Stimulated activated CD8-positive, alpha-beta memory T cell treated with anti-CD3 and anti-CD28 coated beads, Interleukin-4, amount 100 ng/mL, for 1 hour (primary cell): Measurements from ENCODE around the gene FPR2.
"Not testable (repeated sequence)": the region's sequence is repeated elsewhere in the genome, so short reads cannot be mapped to it uniquely, and the experiment has no call there.

Source experiments
- DNase-seq, 2 donors: peaks; one replicate each; pipeline ENCODE4 v3.0.0-alpha.2; 2020; ENCODE audit warnings: low read depth in 2 of 2, low spot score in 1 of 2

Gene FPR2

DNA sequence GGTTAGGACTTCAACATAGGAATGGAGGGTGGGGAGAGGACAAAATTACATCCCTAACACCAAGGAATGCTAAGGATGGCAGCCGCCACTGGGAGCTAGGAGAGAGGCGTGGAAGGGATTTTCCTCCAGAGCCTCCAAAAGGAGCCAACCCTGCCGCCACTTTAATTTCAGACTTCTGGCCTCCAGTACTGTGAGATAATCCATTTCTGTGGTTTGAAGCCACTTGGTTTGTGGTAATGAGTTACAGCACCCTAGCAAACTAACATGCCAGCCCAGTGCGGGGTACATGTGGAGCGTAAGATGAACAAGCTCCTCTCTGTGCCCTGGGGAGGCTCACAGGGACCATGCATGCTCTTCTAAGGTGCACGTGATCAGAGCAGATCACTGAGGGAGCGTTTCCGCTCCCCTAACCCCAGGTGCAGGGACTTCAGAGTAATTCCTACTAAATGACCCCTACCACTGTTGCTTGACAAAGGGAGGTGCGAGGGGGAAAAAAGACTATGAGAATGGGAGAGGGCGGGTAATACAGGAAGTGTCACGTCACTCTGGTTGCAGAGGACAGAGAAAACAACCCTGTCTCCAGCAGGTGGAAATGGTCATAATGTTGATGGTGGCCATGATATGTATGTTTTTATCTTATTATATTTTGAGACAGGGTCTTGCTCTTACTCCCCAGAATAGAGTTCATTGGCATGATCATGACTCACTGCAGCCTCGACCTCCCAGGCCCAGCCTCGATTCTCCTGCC lies 21.3 kb upstream of the FPR2 start:
- DNase-seq = no peak

DNA sequence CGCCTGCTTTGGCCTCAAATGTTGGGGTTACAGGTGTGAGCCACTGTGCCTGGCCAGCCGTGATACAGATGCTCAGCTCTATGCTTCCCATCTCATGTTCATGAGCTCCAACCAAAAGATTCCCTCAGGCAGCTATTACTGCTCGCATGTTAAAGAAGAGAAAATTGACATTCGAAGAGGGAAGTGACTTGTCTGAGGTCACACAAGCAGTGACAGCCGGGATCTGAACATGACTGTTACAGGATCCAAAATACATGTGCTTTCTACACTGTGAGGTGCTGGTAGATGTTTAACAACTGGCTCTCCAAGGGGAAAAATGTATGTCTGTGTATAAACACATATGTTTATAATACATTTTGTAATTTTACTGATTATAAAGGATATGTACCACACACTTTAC lies 20.6 kb upstream of the FPR2 start:
- DNase-seq = no peak

DNA sequence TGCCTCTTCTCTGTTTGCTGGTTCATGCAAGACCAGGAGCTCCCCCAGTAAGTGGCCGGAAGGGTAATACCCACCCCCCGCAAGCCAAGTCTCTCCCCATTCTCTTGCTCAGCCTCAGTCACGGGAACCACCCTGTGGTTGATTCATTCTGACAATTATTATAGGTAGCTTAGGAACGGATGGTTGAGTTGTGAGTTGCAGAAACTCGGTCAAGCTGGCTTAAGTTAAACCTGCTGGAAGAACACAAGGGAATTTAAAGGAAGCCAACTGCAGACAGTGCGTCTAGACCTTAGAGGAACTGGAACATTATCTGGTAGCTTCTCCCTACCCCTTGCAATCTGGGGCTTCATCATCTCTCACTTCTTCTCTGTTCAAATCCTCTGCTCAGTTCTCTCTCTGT lies 18.2 kb upstream of the FPR2 start:
- no peak for DNase-seq

DNA sequence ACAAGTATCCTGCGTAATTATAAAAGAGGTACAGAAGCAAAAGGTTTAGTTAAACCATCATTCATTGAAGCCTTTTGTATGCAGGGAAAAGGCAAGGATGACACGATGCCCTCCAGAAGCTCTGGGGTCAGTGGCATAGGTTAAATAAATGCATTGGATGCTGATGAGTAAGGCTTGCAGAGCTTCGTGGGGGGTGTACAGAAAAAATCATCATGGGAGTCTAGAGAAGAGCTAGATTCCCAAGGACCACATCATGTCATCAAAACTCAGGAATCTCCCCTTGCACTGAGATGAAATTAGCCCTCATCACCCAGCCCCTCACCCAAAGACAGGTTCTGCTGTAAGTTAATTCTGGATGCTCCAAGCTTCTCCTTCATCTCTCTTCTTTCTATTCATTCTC lies 17.6 kb upstream of the FPR2 start:
- no peak for DNase-seq

DNA sequence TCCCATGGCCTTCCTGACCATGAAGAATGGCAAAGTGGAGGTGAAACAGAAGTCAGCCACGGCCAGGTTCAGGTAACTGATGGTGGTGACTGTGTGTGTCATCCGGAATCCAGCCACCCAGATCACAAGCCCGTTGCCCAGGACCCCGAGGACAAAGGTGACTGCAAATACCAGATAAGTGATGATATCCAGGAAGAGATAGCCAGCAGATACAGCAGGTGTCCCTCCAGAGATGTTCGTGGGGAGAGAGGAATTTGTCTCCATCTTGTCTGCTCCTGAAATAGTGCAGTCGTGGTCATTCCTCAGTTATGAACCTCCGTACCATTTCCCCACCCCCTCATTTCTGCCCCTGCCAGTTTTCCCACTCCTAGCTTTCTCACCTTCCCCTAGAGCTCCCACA lies 14.2 kb upstream of the FPR2 start:
- DNase-seq = no peak

DNA sequence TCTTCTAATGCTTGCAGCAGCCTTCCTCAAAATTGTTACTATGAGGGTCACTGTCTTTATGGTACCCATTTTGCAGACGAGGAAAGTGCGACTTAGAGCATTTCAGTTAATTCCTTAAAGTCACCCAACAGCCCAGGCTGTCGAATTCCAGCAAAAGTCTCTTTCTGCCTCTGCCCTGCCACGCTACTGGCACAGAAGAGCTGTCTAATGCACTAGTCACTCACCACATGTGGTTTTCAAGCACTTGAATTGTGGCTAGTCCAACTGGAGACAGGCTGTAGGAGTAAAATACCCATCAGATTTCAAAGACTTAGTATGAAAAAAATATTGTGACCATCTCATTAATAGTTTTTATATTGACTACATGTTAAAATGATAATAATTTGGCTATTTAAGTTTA lies 11.0 kb upstream of the FPR2 start:
- DNase-seq = no peak

DNA sequence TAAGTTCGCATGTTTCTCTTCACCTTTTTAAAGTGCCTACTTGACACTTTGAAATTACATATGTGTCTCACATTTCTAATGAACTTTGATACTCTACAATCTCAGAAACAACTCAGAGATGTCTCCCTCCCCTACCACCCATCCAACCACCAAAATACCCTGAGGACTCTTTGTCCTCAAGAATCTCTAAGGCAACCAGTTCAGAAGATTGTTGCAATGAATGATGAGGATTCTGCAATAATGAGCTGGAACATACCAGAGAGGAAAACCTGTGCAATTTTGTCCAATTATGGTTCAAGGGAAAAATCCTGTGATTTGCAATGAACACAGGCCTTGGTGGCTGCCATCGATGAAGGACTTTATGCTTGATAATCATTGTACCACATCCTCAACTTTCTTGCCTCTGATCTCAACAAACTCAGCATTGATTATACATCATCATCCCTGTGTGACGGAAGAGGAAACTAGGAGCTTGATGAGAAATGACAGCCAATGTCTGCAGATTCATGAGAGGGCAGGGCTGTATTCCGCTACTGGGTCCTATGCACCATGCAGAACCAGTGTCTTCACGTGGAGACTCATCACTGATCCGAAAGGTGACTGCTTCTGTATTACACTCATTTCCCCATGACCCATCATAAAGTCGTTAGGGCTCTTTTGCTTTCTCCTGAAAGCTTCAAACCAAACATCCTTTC lies 10.4 kb upstream of the FPR2 start:
- no peak for DNase-seq

DNA sequence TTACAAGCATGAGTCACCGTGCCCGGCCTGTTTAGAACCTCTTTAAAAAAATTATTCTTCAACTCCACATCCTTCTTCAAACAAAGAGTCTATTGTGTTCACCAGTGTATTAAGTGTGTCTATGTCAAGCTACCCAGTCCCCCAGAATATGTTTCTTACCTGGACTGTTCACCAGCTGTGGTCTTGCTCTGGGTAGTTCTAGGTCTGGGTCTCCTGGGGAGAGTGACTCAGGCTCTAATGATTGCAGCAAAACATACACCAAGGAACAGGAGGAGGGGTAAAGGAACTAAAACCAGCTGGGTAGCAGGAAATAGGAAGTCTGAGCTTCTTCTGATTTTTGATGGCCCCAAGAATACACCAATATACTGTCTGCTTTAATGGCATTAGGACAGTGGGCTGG lies 9.3 kb upstream of the FPR2 start, which contains the start of gene FPR1:
TSS of gene FPR1 (minus strand) at position 224 of the 400 bp plus-strand sequence. CDS start 4,884 bp downstream, outside the sequence.
- DNase-seq = no peak

DNA sequence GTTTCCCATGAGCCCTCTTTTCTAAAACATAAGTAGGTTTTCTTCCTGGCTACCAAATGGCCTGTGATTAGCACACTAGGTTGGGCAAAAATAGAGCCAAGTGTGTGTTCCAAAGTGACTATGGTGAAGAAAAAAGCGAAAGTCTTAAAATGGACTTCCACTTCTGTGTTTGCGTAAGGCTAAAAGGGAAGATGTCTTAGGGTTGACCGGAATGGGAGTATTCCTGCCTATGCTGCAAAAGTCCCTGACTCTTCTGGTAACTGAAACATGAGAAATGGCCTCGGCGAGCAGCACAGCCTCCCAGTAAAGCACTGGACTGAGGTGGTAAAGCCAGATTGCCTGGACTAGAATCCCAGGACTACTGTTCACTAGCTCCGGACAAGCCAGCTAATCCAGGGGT lies 6.9 kb upstream of the FPR2 start:
- DNase-seq = no peak

DNA sequence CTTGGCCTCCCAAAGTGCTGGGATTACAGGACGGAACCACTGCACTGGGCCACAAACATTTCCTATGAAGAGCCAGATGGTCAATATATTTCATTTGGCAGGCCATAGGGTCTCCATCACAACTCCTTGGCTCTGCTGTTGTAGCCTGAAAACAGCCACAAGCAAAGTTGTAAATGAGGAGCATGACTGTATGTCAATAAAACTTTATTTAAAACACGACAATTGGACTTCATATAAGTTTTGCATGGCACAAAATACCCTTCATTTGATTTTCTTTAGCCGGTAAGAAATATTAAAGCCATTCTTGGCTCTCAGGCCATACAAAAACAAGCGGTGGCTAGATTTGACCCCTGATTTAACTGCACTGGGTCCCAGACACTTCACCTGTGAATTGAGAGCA lies 6.2 kb upstream of the FPR2 start:
- DNase-seq = no peak

DNA sequence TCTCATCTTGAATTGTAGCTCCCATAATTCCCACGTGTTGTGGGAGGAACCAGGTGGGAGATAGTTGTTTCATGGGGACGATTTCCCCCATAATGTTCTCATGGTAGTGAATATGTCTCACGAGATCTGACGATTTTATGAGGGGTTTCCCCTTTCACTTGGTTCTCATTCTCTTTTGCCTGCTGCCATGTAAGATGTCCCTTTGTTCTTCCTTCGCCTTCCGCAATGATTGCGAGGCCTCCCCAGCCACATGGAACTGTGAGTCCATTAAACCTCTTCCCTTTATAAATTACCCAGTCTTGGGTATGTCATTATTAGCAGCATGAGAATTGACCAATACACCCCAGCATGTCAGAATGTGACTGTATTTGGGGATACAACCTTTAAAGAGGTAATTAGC lies 5.4 kb upstream of the FPR2 start:
- DNase-seq = no peak

DNA sequence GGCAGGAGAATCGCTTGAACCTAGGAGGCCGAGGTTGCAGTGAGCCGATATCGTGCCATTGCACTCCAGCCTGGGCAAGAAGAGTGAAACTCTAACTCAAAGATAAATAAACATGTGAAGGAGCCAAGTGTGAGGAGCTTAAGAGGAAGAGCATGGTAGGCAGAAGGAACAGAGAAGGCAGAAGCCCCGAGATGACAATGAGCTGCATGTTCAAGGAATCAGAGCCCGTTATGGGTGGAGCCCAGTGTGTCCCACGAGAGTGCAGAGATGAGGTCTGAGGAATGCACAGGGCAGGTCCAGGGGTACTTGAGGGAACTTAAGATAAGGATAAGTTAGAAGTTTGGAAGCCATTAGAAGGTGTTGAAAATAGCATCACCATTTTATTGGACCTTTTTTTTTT lies 716 bp downstream of the FPR2 start:
- DNase-seq = no peak

DNA sequence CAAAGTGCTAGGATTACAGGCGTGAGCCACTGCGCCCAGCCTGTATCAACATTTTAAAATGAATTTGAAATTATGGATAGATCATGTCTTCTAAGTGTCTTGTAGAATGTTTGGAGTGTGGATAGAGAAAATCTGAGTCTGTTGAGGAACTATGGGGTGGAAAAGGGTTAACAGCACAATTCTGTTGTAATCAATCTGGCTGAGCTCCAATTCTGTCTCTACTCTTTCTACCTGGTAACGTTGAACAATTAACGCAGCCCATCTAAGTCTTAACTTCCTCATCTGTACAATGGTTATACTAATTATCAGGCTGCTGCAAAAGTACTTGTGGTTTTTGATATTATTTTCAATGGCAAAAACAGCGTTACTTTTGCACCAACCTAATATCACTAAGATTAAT lies 4.1 kb downstream of the FPR2 start:
- DNase-seq = no peak

DNA sequence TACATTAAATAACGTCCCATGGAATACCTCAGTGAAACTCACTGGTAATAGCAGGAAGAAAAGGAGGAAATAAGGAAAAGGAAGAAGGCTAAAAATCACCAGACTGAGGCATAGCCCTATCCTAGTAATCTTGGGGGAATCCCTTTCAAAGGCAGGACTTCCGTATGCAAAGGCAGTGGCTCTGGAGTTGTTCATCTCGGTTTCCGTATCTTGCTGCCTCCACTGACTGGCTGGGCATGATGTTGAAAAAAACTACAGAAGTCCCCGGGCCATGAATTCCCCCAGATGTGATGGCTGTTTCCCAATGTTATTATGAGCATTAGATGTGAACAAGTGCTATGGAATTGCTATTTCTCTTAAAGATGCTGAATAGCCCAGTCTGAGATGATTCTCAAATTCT lies 5.5 kb downstream of the FPR2 start:
- DNase-seq = no peak

DNA sequence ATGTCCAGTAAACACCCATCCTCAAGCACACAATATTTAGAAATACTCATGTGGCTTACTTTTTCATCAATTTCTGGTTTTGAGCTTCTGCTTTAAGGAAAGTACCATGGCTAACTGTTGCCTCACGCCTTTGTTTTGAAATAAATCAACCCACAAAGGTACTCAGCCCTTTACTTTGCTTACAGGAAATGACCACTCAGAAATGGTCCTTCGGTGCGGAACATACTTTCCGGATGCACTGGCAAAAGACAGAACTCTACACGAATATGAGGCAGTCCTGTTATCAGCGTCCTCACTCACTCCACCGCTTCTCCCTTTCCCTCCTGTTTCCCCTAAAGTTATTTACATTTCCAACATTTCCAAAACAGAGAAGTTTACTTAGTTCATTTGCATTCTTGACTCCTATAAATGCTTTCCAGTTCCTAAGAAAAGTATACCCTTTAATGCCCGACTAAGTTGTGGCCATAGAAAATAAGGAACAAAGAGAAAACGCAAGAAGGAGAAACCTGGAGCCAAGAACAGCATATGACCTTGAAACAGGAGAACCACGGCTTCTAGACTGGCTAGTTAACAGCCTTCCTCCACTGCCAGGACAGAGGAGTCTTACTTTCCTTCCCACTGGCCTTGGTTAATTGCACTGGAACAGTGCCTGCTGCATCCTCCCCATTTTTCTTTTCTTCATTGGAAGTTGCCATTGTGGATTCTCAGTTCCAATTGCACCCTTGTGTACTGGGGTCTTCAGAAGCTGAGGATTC lies 10.6 kb downstream of the FPR2 start:
- DNase-seq = no peak

DNA sequence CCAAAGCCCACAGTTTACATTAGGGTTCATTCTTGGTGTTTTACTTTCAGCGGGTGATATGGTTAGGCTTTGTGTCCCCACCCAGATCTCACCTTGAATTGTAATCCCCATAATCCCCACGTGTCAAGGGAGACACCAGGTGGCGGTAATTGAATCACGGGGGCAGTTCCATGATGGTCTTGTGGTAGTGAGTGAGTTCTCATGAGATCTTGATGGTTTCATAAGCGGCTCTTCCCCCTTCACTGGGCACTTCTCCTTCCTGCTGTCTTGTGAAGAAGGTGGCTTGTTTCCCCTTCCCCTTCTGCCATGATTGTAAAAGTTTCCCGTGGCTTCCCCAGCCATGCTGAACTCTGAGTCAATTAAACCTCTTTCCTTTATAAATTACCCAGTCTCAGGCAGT lies 12.0 kb downstream of the FPR2 start:
- no peak for DNase-seq

DNA sequence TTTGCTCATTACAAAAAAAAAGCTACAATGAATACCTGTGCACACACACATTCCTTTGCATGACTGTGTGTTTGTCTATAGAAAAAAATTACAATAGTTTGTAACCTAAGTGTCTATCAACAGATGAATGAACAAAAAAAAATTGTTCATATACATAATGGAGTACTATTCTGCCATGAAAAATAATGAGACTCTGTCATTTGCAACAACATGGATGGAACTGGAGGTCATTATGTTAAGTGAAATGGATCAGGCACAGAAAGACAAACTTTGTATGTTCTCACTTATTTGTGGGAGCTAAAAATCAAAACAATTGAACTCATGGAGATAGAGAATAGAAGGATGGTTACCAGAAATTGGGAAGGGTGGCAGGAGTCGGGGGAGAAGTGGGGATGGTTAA lies 15.6 kb downstream of the FPR2 start:
- not testable (repeated sequence) for DNase-seq

DNA sequence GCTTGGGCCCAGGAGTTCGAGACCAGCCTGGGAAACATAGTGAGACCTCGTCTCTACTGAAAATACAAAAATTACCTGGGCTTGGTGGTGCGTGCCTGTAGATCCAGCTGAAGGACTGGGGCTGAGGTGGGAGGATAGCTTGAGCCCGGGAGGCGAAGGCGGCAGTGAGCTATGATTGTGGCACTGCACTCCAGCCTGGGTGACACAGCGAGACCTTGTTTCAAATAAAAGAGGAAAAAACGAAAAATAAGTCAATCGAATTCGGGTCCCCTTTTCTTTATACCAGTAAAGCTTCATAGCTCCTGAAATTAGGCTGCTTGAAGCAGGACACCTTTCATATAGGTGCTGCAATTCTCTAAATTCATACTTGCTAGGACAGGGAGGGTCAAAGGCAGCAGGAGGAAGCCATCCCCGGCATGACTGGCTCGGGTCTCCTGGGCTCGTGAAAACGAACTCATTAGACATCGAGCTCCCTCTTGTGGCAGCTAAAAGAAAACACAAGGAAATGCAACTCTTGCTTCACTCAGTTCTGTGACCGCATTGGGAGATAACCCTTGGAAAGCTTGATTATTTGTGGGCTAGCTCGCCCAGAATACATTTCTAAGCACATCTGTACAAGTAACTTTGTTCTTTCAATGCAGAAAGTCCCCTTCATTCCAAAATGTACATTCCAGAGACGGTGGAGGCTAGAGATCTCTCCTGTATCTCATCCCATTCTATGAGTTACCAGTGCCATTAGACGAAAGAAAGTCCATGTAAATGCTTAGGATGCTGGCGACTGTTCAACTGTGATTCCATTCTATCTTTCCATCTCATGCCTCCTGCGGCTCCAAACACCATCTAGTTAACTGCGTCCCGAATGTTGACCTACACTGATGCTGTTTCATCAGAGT lies 16.8 kb downstream of the FPR2 start:
- DNase-seq = peak in 1 of 2 donors; percentile 5

DNA sequence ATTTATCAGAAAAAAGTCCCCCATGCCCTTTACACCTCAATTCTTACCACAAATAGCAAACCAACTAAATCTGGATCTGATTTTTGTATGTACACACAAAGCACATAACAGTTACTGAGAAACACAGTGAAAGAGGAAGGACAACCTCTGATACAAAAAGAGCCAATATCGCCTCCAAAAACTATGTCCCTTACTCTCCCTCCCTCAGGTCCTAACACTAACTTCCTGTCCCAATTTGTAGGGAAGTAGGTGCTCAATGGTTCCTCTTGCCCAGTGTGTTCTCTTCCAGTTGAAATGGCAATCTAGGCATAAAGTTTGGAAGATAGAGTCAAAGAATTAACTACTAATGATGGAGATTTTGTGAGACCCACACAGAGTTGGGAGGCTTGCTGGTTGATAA lies 18.2 kb downstream of the FPR2 start:
- no peak for DNase-seq

DNA sequence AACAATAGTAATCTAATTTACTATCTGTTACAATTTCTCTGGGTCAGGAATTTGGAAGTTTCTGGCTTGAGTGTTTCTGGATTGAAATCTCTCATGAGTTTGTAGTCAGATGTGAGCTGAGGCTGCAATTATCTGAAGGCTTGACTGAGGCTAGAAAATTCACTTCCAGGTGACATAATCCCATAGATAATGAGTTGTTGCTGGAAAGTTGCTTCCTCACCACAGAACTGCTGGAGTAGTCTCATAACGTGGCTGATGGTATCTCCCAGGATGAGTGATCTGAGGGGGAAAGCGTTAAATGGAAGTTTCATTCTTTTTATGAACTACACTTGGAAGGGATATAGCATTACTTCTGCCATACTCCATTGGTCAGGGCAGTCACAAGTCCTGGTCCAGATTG lies 18.7 kb downstream of the FPR2 start:
- DNase-seq = no peak

DNA sequence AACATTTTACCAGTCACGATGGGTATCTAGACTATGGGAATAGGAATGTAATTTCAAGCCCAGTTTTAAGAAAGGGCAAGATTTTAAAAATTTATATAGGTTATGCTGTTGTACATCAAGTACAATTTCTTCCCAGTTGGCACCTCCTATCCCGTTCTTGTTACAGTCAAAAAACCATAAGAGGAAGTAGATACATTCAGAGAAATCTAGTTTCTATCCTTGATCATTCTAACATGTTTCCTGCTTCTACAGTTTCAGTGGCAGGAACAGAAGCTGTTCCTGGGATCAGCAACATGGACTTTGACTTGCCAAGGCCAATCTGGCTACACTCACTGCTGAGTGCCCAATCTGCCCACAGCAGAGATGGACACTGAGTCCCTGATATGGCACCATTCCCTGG lies 19.3 kb downstream of the FPR2 start:
- DNase-seq = no peak
